Activated T-cell treated with anti-CD3 and anti-CD28 coated beads for 1 hour (primary cell): ENCODE results near the gene MYO19.
"Not testable (repeated sequence)": the region's sequence is repeated elsewhere in the genome, so short reads cannot be mapped to it uniquely, and the experiment has no call there.

Experiments
- DNase-seq: peaks from one replicate; pipeline ENCODE4 v3.0.0-alpha.2; 2020; ENCODE audit warnings: low read depth

The MYO19 gene

DNA sequence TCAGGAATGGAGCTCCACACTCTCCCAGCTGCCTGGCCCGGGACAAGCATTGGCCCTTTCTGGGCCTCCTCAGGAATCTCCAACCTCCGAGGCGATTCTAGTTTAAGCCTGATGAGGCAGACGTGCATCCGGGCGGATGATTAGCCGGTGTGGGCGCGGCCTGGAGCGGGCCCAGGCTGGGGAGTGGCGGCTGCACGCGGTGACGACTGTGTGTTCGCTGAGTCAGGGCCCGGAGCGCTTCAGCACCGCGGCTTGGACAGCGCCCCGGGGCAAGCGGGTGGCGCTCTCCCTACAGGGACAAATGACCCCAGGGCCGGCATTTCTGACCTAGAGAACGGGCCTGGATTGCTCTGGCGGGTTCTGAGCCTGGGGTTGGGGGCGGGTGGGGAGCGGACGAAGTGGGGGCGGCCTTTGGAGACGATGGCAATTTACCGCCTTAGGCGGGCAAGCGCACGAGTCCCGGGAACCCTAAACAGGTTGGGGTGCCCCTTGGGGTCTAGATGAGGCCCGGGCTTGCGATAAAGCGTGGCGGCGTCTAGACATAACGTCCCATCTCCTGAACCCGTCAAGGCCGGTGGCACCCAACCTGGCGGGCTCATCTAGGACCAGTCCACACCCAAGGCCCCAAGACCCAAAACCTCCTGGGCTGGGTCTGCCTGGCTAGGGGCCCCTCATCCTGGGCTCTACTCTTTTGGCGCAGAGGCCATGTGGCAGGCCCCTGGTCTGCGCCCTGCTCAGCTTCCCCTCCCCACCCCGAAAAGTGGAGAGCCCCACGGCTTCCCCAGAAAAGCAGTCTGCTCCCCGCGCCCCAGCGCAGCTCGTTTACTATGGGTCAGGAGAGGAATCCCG lies 70.5 kb downstream of the MYO19 start:
- DNase-seq, result no peak

DNA sequence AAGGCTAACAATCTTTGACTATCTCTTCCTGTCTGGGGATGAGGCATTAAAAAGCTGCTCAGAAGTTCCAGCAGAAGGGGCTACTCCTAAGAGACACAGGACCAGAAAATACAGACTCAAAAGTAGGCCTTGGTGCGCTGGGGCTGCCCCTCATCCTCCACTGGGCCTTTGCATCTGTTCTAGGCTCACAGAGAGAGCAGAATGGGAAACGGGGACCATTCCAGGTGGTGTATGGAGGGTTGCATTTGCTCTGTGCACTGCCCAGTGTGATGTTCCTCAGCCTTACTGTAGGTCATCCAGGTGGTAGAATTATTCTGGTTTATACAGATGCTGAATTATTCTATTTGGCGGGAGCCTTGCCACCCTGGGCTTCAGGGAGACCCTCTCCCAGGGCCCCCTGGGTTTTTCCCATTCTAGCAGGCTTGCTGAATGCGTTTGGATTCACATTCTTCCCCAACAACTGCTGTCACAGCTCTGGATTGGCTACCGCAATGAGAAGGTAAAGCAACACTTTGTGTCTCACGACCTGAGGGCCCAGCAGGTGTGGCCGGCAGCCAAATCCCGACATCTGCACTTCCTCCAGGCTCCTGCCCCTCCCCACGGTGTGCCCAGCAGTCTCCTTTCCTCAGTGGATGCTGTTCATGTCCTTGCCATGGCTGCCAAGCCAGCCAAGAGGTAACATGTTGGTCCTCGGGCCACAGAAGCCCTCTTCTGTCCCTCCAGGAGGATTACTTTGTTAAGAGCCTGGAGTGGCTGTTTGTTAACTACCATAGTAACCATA lies 73.1 kb downstream of the MYO19 start:
- no peak for DNase-seq

DNA sequence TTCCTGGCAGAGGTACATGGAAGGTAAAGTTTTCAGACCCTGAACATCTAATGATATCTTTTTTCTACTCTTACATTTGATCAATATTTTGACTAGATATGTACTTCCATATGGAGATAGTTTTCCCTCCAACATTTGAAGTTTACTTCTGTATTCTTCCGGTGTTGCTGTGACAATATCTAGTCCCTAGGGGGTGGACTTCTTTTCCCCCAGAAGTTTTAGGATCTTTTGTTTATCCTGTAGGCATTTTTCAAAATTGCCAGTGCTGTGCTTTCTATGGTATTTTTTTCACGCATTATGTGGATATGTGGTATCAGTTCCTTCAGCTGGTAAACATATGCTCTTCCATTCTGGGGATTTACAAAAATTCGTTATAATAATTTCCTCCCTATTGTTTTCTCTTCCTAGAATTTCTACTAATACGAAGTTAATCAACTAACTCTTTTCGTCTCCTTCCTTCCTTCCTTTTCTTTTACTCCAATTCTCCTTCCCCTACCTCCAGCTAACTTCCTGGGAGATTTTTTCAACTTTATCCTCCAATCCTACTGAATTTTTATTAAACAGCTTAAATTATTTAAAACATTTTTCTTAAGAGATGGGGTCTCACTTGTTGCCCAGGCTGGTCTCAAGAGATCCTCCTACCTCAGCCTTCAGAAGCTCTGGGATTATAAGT lies 74.3 kb downstream of the MYO19 start:
- no peak for DNase-seq

DNA sequence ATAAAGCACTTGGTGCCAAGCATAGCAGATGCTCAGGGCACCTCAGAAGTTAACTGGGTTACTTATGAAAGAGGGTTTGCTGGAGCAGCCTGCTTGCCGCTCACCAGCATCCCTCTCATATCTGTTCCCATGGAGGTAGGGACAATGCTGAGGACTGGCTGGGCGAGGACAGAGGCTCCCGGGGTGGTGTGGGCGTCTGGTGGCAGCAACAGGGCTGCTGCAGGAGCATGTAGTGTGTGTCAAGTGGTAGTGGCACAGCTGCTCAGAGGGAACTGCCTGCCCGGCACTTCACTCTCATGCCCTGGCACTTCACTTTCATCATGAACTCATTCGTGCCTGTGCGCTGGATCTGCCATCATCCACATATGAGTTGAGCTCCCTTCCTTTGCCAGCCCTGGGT lies 75.1 kb downstream of the MYO19 start:
- DNase-seq, result no peak

DNA sequence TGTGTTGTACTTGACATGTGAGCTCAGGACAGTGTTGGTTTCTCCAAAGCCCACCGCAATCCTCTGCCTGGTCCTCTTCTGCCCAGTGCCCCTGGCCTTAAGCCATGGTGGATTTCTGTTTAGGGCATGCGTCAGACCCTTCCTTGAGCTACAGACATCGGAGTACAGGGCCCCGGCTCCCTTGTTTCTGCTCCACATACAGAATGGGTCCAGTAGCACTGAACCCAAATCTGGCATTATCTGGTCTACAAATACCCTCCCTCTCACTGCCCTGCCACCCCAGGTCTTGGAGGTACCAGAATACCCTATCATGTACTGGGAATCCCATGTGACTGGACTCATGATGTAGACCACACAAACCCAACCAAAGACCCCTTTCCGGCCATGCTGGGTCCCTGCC lies 75.6 kb downstream of the MYO19 start:
- DNase-seq, result no peak

DNA sequence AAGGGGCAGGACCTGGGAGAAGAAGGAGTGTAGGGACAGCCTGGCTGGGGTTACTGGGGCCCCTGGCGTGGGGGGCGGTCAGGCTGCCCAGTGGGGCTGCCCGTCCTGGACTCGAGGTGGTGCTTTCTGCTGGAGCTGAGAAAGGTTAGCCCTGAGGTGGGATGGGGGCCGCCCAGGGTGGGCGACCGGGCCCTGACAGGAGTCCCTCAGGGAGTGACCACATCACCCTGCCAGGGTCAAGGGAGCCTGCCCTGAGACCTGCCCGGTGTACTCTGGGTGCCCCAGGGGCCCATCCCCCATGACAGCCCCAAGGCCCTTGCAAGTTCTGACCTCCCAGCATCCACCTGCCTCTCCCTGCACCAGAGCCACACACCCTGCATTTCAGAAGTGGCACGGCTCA lies 77.0 kb downstream of the MYO19 start:
- DNase-seq, result not testable (repeated sequence)

DNA sequence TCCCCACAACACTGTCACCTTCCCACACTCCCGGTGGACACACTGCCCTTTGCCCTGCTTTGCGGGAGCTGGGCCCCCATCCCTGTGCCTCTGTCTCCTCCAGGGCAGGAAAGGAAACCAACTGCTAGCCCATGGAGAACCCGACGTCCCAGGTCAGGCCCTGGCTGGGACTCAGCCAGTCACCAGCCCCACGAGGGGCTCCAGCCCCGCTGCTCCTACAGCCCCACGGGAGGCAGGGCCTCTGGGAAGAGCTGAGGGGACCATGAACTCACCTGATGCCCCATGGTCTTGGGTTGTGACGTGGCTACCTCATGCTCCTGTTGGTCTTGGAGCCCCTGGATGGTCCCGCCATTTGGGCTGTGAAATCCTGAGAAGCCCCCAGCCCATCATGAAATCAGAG lies 81.8 kb downstream of the MYO19 start:
- DNase-seq, result not testable (repeated sequence)

DNA sequence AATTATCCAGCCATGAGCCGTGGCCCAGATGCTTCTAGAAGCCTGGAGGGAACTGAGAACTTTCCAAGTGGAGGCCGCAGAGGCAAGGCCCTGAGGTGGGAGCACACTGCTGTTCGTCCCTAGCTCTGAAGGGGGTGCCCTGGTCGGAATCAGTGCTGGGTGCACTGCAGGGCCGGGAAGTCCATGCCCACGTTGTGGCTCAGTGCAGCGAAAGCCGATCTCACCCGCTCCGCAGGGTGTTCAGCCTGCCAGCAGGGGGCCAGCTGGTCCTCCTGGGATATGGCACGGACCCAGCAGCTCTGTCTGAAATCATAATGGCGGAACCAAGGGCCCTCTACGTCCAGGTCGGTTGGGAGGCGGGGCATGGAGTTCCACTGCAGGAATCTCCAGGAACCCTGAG lies 84.7 kb downstream of the MYO19 start:
- DNase-seq, result not testable (repeated sequence)
